SK-N-SH treated with all-trans-retinoic acid at 6 μM for 48 hours (cell line): ENCODE measurements around the gene CPNE4.

Source experiments
- ATAC-seq: fragments of 200-7000 bp; cut with Tn5 transposase; 3 replicates; pipeline ENCODE4 v1.9.1; 2020; ENCODE audit warnings: mild to moderate bottlenecking, moderate library complexity
- ARNTL ChIP-seq: fragments of 450-650 bp; formaldehyde crosslinking; IDR thresholded peaks from 2 replicates; pipeline ENCODE4 v1.5.0; 2020; ENCODE audit warnings: low read depth, mild to moderate bottlenecking, moderate library complexity, borderline replicate concordance
- BACH2 ChIP-seq: fragments of 250-450 bp; sonication (Bioruptor Pico); IDR thresholded peaks from 2 replicates; pipeline ENCODE4 v1.9.0; 2021; ENCODE audit warnings: mild to moderate bottlenecking, borderline replicate concordance
- CSDC2 ChIP-seq: fragments of 250-450 bp; sonication (Bioruptor Pico); IDR thresholded peaks from 2 replicates; pipeline ENCODE4 v1.5.0; 2020; ENCODE audit warnings: mild to moderate bottlenecking, moderate library complexity
- GLIS3 ChIP-seq: fragments of 250-450 bp; sonication (Bioruptor Pico); IDR thresholded peaks from 2 replicates; pipeline ENCODE4 v1.5.0; 2020; ENCODE audit warnings: mild to moderate bottlenecking, moderate library complexity
- ISL1 ChIP-seq: fragments of 250-450 bp; sonication (Bioruptor Pico); IDR thresholded peaks from 2 replicates; pipeline ENCODE4 v2.1.2; 2022; ENCODE audit warnings: mild to moderate bottlenecking, moderate library complexity
- OSR1 ChIP-seq: fragments of 250-450 bp; sonication (Bioruptor Pico); IDR thresholded peaks from 2 replicates; pipeline ENCODE4 v1.8.0; 2022; ENCODE audit warnings: moderate library complexity, mild to moderate bottlenecking, inconsistent platforms
- PPARA ChIP-seq: fragments of 250-450 bp; sonication (Bioruptor Pico); IDR thresholded peaks from 2 replicates; pipeline ENCODE4 v1.5.0; 2020; ENCODE audit warnings: mild to moderate bottlenecking, borderline replicate concordance
- RARB ChIP-seq: fragments of 250-450 bp; sonication (Bioruptor Pico); IDR thresholded peaks from 2 replicates; pipeline ENCODE4 v1.8.0; 2021; ENCODE audit warnings: mild to moderate bottlenecking, moderate library complexity
- SNAI2 ChIP-seq: fragments of 250-450 bp; sonication (Bioruptor Pico); IDR thresholded peaks from 2 replicates; pipeline ENCODE4 v1.5.0; 2020; ENCODE audit warnings: mild to moderate bottlenecking, moderate library complexity
- TOX ChIP-seq: fragments of 250-450 bp; sonication (Bioruptor Pico); IDR thresholded peaks from 2 replicates; pipeline ENCODE4 v1.8.0; 2021; ENCODE audit warnings: mild to moderate bottlenecking, moderate library complexity, borderline replicate concordance
- ZC3H10 ChIP-seq: fragments of 250-450 bp; sonication (Bioruptor Pico); IDR thresholded peaks from 2 replicates; pipeline ENCODE4 v1.5.1; 2021; ENCODE audit warnings: mild to moderate bottlenecking, moderate library complexity
- ZFP3 ChIP-seq: fragments of 250-450 bp; sonication (Bioruptor Pico); IDR thresholded peaks from 2 replicates; pipeline ENCODE4 v1.5.0; 2020; ENCODE audit warnings: mild to moderate bottlenecking, moderate library complexity
- ZFP30 ChIP-seq: fragments of 450-650 bp; formaldehyde crosslinking; IDR thresholded peaks from 2 replicates; pipeline ENCODE4 v1.5.0; 2022; ENCODE audit warnings: mild to moderate bottlenecking, moderate library complexity
- ZNF8 ChIP-seq: fragments of 450-650 bp; formaldehyde crosslinking; IDR thresholded peaks from 2 replicates; pipeline ENCODE4 v1.5.0; 2020; ENCODE audit warnings: mild to moderate bottlenecking, moderate library complexity
- TF ChIP-seq, protein P1 (sequence below): fragments of 250-450 bp; sonication (Bioruptor Pico); IDR thresholded peaks from 2 replicates; pipeline ENCODE4 v1.5.1; 2020; ENCODE audit warnings: low read depth, mild to moderate bottlenecking, moderate library complexity
- TF ChIP-seq, protein P2 (sequence below): fragments of 250-450 bp; sonication (Bioruptor Pico); IDR thresholded peaks from 2 replicates; pipeline ENCODE4 v1.8.0; 2021; ENCODE audit warnings: low read depth, mild to moderate bottlenecking, moderate library complexity, borderline replicate concordance
- TF ChIP-seq, protein P3 (sequence below): fragments of 250-450 bp; sonication (Bioruptor Pico); IDR thresholded peaks from 2 replicates; pipeline ENCODE4 v1.8.0; 2020; ENCODE audit warnings: mild to moderate bottlenecking, moderate library complexity, borderline replicate concordance
- TF ChIP-seq, protein P4 (sequence below): fragments of 250-450 bp; sonication (Bioruptor Pico); IDR thresholded peaks from 2 replicates; pipeline ENCODE4 v1.5.0; 2020; ENCODE audit warnings: mild to moderate bottlenecking, moderate library complexity
- TF ChIP-seq, protein P5 (sequence below): fragments of 250-450 bp; sonication (Bioruptor Pico); IDR thresholded peaks from 2 replicates; pipeline ENCODE4 v1.5.1; 2021; ENCODE audit warnings: mild to moderate bottlenecking, moderate library complexity

CPNE4 gene

DNA sequence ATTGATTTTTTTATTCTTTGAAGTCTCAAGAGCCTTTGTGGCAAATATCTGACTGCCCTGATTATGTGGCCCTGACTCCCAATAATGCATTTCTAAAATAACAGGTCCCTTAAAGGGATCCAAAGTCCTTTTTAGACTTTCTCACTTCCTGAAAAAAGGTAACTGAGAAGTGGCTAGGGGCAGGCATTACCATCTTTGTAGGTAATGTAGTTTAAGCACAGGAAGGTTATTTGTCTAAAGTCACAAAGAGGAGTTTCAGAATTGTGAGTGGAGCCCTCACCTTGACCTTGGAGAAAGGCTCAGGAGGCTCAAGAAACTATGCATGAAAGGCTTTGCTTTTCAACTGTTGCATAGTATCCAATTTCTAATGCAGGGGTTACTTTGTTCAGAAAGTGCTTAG, 389.2 kb downstream of the CPNE4 start:
- no peak for ATAC-seq
- TF ChIP-seq, protein P1, sequence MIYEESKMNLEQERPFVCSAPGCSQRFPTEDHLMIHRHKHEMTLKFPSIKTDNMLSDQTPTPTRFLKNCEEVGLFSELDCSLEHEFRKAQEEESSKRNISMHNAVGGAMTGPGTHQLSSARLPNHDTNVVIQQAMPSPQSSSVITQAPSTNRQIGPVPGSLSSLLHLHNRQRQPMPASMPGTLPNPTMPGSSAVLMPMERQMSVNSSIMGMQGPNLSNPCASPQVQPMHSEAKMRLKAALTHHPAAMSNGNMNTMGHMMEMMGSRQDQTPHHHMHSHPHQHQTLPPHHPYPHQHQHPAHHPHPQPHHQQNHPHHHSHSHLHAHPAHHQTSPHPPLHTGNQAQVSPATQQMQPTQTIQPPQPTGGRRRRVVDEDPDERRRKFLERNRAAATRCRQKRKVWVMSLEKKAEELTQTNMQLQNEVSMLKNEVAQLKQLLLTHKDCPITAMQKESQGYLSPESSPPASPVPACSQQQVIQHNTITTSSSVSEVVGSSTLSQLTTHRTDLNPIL (CRISPR knock-in tag): no peak
- TF ChIP-seq TOX (CRISPR knock-in tag) (no peak), ZFP30 (CRISPR knock-in tag) (no peak), ZC3H10 (CRISPR knock-in tag) (no peak), ZFP3 (CRISPR knock-in tag) (no peak), GLIS3 (CRISPR knock-in tag) (no peak)

DNA sequence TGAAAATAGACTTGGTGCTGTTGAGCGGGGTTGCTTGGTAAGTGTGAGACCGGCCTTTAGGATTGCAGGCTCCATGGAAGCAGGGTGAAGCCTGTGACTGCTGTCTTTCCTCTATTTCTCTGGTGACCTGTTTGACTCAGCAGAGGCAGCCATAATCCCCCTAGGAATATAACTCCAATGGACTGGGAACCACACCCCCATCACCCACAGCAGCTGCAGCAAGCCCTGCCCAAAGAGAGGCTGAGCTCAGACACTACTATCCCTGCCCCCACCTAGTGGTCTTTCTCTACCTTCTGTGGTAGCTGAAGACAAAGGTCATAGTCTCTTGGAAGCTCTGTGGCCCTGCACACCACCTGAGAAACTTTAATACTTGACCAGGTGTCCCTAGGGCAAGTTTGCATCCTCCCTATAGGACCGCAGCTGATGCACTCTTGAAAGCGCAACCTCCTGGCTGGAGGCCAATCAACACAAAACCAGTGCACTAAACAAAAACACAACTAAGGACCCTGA, 398.5 kb downstream of the CPNE4 start:
- TF ChIP-seq, protein P2, sequence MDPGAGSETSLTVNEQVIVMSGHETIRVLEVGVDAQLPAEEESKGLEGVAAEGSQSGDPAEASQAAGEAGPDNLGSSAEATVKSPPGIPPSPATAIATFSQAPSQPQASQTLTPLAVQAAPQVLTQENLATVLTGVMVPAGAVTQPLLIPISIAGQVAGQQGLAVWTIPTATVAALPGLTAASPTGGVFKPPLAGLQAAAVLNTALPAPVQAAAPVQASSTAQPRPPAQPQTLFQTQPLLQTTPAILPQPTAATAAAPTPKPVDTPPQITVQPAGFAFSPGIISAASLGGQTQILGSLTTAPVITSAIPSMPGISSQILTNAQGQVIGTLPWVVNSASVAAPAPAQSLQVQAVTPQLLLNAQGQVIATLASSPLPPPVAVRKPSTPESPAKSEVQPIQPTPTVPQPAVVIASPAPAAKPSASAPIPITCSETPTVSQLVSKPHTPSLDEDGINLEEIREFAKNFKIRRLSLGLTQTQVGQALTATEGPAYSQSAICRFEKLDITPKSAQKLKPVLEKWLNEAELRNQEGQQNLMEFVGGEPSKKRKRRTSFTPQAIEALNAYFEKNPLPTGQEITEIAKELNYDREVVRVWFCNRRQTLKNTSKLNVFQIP (CRISPR knock-in tag): no peak
- ATAC-seq: no peak

DNA sequence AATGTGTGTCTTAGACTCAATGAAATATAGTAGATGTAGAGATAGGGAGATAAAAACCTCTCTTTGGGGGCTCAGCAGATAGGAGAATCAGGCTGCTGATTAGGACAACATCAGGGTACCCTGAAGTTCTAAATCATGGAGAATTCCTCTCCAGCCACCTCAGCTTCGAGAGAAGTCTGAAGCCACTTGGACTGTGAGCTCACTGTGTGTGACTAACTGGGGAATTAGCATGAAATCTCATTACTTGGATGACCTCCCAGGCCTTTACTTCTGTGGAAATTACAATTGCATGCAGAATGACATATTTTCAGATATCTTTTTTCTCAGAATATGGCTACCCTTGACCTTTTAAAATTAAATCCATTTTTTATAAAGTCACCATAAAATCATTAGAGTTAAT, 404.0 kb downstream of the CPNE4 start:
- ATAC-seq: no peak
- no peak for TF ChIP-seq TOX (CRISPR knock-in tag)
- TF ChIP-seq, protein P3, sequence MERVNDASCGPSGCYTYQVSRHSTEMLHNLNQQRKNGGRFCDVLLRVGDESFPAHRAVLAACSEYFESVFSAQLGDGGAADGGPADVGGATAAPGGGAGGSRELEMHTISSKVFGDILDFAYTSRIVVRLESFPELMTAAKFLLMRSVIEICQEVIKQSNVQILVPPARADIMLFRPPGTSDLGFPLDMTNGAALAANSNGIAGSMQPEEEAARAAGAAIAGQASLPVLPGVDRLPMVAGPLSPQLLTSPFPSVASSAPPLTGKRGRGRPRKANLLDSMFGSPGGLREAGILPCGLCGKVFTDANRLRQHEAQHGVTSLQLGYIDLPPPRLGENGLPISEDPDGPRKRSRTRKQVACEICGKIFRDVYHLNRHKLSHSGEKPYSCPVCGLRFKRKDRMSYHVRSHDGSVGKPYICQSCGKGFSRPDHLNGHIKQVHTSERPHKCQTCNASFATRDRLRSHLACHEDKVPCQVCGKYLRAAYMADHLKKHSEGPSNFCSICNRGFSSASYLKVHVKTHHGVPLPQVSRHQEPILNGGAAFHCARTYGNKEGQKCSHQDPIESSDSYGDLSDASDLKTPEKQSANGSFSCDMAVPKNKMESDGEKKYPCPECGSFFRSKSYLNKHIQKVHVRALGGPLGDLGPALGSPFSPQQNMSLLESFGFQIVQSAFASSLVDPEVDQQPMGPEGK (CRISPR knock-in tag): no peak
- no peak for TF ChIP-seq ZFP30 (CRISPR knock-in tag)
- no peak for TF ChIP-seq PPARA (CRISPR knock-in tag)
- TF ChIP-seq, protein P4, sequence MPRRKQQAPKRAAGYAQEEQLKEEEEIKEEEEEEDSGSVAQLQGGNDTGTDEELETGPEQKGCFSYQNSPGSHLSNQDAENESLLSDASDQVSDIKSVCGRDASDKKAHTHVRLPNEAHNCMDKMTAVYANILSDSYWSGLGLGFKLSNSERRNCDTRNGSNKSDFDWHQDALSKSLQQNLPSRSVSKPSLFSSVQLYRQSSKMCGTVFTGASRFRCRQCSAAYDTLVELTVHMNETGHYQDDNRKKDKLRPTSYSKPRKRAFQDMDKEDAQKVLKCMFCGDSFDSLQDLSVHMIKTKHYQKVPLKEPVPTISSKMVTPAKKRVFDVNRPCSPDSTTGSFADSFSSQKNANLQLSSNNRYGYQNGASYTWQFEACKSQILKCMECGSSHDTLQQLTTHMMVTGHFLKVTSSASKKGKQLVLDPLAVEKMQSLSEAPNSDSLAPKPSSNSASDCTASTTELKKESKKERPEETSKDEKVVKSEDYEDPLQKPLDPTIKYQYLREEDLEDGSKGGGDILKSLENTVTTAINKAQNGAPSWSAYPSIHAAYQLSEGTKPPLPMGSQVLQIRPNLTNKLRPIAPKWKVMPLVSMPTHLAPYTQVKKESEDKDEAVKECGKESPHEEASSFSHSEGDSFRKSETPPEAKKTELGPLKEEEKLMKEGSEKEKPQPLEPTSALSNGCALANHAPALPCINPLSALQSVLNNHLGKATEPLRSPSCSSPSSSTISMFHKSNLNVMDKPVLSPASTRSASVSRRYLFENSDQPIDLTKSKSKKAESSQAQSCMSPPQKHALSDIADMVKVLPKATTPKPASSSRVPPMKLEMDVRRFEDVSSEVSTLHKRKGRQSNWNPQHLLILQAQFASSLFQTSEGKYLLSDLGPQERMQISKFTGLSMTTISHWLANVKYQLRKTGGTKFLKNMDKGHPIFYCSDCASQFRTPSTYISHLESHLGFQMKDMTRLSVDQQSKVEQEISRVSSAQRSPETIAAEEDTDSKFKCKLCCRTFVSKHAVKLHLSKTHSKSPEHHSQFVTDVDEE (CRISPR knock-in tag): no peak
- TF ChIP-seq, protein P5, sequence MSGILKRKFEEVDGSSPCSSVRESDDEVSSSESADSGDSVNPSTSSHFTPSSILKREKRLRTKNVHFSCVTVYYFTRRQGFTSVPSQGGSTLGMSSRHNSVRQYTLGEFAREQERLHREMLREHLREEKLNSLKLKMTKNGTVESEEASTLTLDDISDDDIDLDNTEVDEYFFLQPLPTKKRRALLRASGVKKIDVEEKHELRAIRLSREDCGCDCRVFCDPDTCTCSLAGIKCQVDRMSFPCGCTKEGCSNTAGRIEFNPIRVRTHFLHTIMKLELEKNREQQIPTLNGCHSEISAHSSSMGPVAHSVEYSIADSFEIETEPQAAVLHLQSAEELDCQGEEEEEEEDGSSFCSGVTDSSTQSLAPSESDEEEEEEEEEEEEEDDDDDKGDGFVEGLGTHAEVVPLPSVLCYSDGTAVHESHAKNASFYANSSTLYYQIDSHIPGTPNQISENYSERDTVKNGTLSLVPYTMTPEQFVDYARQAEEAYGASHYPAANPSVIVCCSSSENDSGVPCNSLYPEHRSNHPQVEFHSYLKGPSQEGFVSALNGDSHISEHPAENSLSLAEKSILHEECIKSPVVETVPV (CRISPR knock-in tag): no peak
- TF ChIP-seq ISL1 (CRISPR knock-in tag): no peak
- TF ChIP-seq SNAI2 (CRISPR knock-in tag): no peak
- no peak for TF ChIP-seq ZC3H10 (CRISPR knock-in tag)
- TF ChIP-seq RARB (CRISPR knock-in tag): no peak
- TF ChIP-seq BACH2 (CRISPR knock-in tag): no peak
- TF ChIP-seq, protein P1 (CRISPR knock-in tag): no peak
- no peak for TF ChIP-seq ZNF8 (CRISPR knock-in tag)
- TF ChIP-seq CSDC2 (CRISPR knock-in tag): no peak
- TF ChIP-seq GLIS3 (CRISPR knock-in tag): no peak
- TF ChIP-seq, protein P2 (CRISPR knock-in tag): no peak
- no peak for TF ChIP-seq OSR1 (CRISPR knock-in tag)
- TF ChIP-seq ZFP3 (CRISPR knock-in tag): no peak
- TF ChIP-seq ARNTL (CRISPR knock-in tag): no peak
